CD14-positive monocyte (primary cell): ENCODE results near the gene ZDHHC14. TPM values are rescaled to one million over a fixed set of nuclear protein-coding genes. Genes with fewer than 3 reads are reported as not detected.

ENCODE experiments used
- DNase-seq, 3 donors: peaks; one replicate each; pipeline ENCODE4 v3.0.0-alpha.2; 2011 to 2022
- H2AFZ ChIP-seq: 2 replicates; pipeline ENCODE4 v1.6.0; 2012; ENCODE audit warnings: mild to moderate bottlenecking, low read depth, low read length, inconsistent platforms; ENCODE audit not compliant: insufficient read depth, poor library complexity, severe bottlenecking
- H3K27ac ChIP-seq, 2 donors: 1 replicate in 1 of 2; 2 replicates in 1 of 2; pipeline ENCODE4 v1.5.1; 2012 to 2013; ENCODE audit warnings: low read length in 2 of 2, control low read depth in 1 of 2, inconsistent platforms in 1 of 2, low read depth in 1 of 2, mild to moderate bottlenecking in 1 of 2
- H3K27me3 ChIP-seq, 2 donors: one replicate each; pipeline versions ENCODE4 v1.6.0 to v1.6.1; 2011 to 2013; ENCODE audit warnings: low read length in 2 of 2; ENCODE audit not compliant: control insufficient read depth in 2 of 2, insufficient read depth in 2 of 2
- H3K36me3 ChIP-seq, 2 donors: replicated peaks in 1 of 2; 1 replicate in 1 of 2; 2 replicates in 1 of 2; pipeline versions ENCODE4 v1.5.1 to v1.6.1; 2012 to 2013; ENCODE audit warnings: low read length in 2 of 2, control low read depth in 1 of 2, inconsistent platforms in 1 of 2, mild to moderate bottlenecking in 1 of 2; ENCODE audit not compliant: insufficient read depth in 2 of 2, control insufficient read depth in 1 of 2
- H3K4me1 ChIP-seq, 2 donors: 1 replicate in 1 of 2; 2 replicates in 1 of 2; pipeline versions ENCODE4 v1.5.1 to v1.6.1; 2012 to 2013; ENCODE audit warnings: low read length in 2 of 2, control low read depth in 1 of 2, inconsistent platforms in 1 of 2, mild to moderate bottlenecking in 1 of 2, moderate library complexity in 1 of 2; ENCODE audit not compliant: insufficient read depth in 2 of 2, control insufficient read depth in 1 of 2
- H3K4me2 ChIP-seq: replicated peaks from 2 replicates; pipeline ENCODE3; 2012; ENCODE audit warnings: low read length, moderate library complexity, mild to moderate bottlenecking; ENCODE audit not compliant: poor library complexity, severe bottlenecking; ENCODE audit errors: extremely low read depth
- H3K4me3 ChIP-seq, 3 experiments: fragments of 200-600 bp in 1 of 3; sonication (generic) in 1 of 3; replicated peaks in 1 of 3; 1 replicate in 2 of 3; 2 replicates in 1 of 3; pipeline ENCODE4 v1.5.1; 2011 to 2013; ENCODE audit warnings: low read length in 3 of 3, mild to moderate bottlenecking in 3 of 3, control low read depth in 2 of 3, low read depth in 2 of 3, inconsistent platforms in 1 of 3, moderate library complexity in 1 of 3
- H3K79me2 ChIP-seq: 2 replicates; pipeline ENCODE4 v1.6.0; 2012; ENCODE audit warnings: mild to moderate bottlenecking, control low read depth, inconsistent platforms, low read length, moderate library complexity; ENCODE audit not compliant: insufficient read depth
- H3K9ac ChIP-seq: 2 replicates; pipeline ENCODE4 v1.6.0; 2017; ENCODE audit warnings: low read length, mild to moderate bottlenecking; ENCODE audit not compliant: insufficient read depth, poor library complexity, severe bottlenecking
- H3K9me3 ChIP-seq, 2 donors: replicated peaks in 1 of 2; 1 replicate in 1 of 2; 2 replicates in 1 of 2; pipeline versions ENCODE4 v1.5.1 to v1.6.1; 2012 to 2013; ENCODE audit warnings: low read length in 2 of 2, control low read depth in 1 of 2; ENCODE audit not compliant: control insufficient read depth in 1 of 2, insufficient read depth in 1 of 2
- H4K20me1 ChIP-seq: 2 replicates; pipeline ENCODE4 v1.6.0; 2012; ENCODE audit warnings: mild to moderate bottlenecking, low read length, control low read depth, moderate library complexity; ENCODE audit not compliant: insufficient read depth
- H3K27ac Mint-ChIP-seq, 7 donors: one replicate each; pipeline ENCODE4 v1.8.0; 2020; ENCODE audit warnings: mild to moderate bottlenecking in 7 of 7, mixed read lengths in 7 of 7, moderate library complexity in 6 of 7, inconsistent platforms in 2 of 7
- H3K27me3 Mint-ChIP-seq, 3 donors: one replicate each; pipeline ENCODE4 v1.8.0; 2021 to 2022; ENCODE audit warnings: low read depth in 3 of 3, mild to moderate bottlenecking in 3 of 3, mixed read lengths in 3 of 3, moderate library complexity in 3 of 3, inconsistent platforms in 1 of 3
- H3K36me3 Mint-ChIP-seq, 2 donors: one replicate each; pipeline ENCODE4 v1.8.0; 2020; ENCODE audit warnings: mixed read lengths in 2 of 2, inconsistent platforms in 1 of 2, mild to moderate bottlenecking in 1 of 2
- H3K4me1 Mint-ChIP-seq: one replicate; pipeline ENCODE4 v1.8.0; 2020; ENCODE audit warnings: mild to moderate bottlenecking, mixed read lengths
- H3K4me3 Mint-ChIP-seq, 2 donors: one replicate each; pipeline ENCODE4 v1.8.0; 2020; ENCODE audit warnings: mild to moderate bottlenecking in 2 of 2, mixed read lengths in 2 of 2, moderate library complexity in 1 of 2
- H3K9me3 Mint-ChIP-seq, 7 donors: one replicate each; pipeline ENCODE4 v1.8.0; 2020 to 2022; ENCODE audit warnings: mixed read lengths in 7 of 7, mild to moderate bottlenecking in 6 of 7, moderate library complexity in 6 of 7, inconsistent platforms in 2 of 7
- WGBS: methylation state at CpG from one replicate; pipeline ENCODE4 v1.1.5; 2013; ENCODE audit warnings: missing lambda C conversion rate; ENCODE audit not compliant: insufficient coverage; 5-methylcytosine and 5-hydroxymethylcytosine counted together
- intact Hi-C, 2 donors: fragments of 100-400 bp; cut with micrococcal nuclease; formaldehyde crosslinking; loops; one replicate each; pipeline versions ENCODE4 v1.15.0 to v1.15.1; 2023
- polyA plus RNA-seq, 3 donors: library from polyadenylated mRNA; depleted of rRNA in 1 of 3; unstranded in 2 of 3; stranded (reverse) in 1 of 3; fragments of 300-500 nt in 2 of 3; fragments of >200 nt in 1 of 3; fragmentation: Illumina TruSeq in 2 of 3; gene quantifications; 1 replicate in 2 of 3; 2 replicates in 1 of 3; pipeline ENCODE4 v1.2.3, GENCODE V29; 2012 to 2021
- TF ChIP-seq, protein P1 (sequence below): fragments of 200-600 bp; IDR thresholded peaks from one replicate; pipeline ENCODE4 v1.8.0; 2022; ENCODE audit warnings: antibody characterized with exemption, mild to moderate bottlenecking

ZDHHC14 gene
- polyA plus RNA-seq, 3 donors, result 0.30 to 1.7 (median 0.93) TPM

DNA sequence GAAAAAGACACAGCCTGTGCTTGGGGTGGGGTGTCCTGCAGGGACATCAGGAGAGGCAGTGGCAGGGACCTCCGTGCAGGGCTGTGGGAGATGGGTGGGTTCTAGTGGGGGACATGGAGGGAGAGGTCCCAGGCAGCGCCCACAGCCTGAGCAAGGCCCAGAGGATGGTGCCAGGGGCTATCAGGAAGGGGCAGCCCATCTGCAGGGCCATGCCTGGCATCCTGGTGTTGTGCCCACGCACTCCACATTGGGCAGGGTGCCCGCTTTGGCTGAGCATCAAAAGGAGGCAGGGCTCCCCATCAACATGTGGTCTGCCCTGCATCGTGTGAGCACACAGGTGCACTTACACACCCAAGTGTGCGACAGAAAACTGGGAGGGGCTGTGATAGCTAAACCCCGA lies 257.8 kb downstream of the ZDHHC14 start:
- H3K79me2 ChIP-seq, result no peaks in the 10 kb centered on the region
- H3K4me2 ChIP-seq, result no peak overlapping the region
- H3K4me1 ChIP-seq, result no peaks in the 10 kb centered on the region
- Mint-ChIP-seq H3K9me3 (no peaks in the 10 kb centered on the region), H3K36me3 (no peaks in the 10 kb centered on the region), H3K4me3 (no peak overlapping the region), H3K4me1 (peaks cover 6% of the 10 kb centered on the region), H3K27ac (no peak overlapping the region), H3K27me3 (peaks cover 4 to 11% (median 6%) of the 10 kb centered on the region in 3 donors)
- H3K36me3 ChIP-seq, result no peaks in the 10 kb centered on the region
- H3K27ac ChIP-seq, result no peak overlapping the region
- TF ChIP-seq, protein P1, sequence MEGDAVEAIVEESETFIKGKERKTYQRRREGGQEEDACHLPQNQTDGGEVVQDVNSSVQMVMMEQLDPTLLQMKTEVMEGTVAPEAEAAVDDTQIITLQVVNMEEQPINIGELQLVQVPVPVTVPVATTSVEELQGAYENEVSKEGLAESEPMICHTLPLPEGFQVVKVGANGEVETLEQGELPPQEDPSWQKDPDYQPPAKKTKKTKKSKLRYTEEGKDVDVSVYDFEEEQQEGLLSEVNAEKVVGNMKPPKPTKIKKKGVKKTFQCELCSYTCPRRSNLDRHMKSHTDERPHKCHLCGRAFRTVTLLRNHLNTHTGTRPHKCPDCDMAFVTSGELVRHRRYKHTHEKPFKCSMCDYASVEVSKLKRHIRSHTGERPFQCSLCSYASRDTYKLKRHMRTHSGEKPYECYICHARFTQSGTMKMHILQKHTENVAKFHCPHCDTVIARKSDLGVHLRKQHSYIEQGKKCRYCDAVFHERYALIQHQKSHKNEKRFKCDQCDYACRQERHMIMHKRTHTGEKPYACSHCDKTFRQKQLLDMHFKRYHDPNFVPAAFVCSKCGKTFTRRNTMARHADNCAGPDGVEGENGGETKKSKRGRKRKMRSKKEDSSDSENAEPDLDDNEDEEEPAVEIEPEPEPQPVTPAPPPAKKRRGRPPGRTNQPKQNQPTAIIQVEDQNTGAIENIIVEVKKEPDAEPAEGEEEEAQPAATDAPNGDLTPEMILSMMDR, result no peak
- H4K20me1 ChIP-seq, result no peaks in the 10 kb centered on the region
- no peak overlapping the region for H3K4me3 ChIP-seq
- no peaks in the 10 kb centered on the region for H3K27me3 ChIP-seq
- DNase-seq, result no peak
- no peak overlapping the region for H3K9ac ChIP-seq
- WGBS, result 98% methylated on average over 6 of the region's 7 CpGs
- no peak overlapping the region for H2AFZ ChIP-seq
- intact Hi-C loops, result no loop called here
- H3K9me3 ChIP-seq, result no peaks in the 10 kb centered on the region

DNA sequence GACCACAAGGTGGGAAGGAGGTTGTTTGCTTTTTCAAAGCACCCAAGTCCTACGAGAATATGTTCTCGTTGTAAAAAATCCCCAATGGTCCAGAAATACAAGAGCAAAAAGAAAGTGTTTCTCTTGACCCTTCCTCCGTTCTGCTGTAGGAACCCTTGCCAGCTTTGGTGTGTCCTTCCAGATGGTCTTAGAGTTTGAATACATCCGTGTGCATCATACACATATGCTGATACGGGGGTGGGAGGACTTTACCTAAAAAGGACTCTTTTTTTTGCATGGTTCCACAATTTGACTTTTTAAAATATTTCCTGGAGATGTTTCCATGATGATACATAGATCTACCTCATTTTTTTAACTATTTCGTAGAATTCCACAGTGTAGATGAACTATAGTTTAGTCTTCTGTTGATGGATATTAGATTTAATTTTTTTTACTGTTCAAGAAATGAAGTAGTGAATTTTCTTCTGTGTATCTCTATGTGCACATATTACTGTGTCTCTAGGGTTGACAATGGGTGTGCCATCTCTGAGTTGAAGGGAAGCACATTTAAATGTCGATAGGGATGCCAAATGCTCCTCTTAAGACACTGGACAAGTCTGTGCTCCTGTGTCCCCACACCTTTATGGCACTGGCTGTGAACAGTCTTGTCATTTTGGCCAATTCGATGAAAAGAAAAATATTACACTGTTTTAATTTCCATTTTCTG lies 259.9 kb downstream of the ZDHHC14 start:
- Mint-ChIP-seq H3K4me1 (peaks cover 18% of the 10 kb centered on the region), H3K36me3 (no peaks in the 10 kb centered on the region), H3K27me3 (peaks cover 8 to 15% (median 14%) of the 10 kb centered on the region in 3 donors), H3K27ac (no peak overlapping the region), H3K4me3 (no peak overlapping the region), H3K9me3 (peaks cover 0 to 1% (median 0%) of the 10 kb centered on the region in 7 donors)
- H2AFZ ChIP-seq, result no peak overlapping the region
- no peak overlapping the region for H3K4me2 ChIP-seq
- intact Hi-C loops, result no loop called here
- no peak overlapping the region for H3K27ac ChIP-seq
- H3K4me3 ChIP-seq, result no peak overlapping the region
- no peaks in the 10 kb centered on the region for H3K9me3 ChIP-seq
- whole genome bisulfite sequencing, result 93% methylated on average over 3 of the region's 8 CpGs
- TF ChIP-seq, protein P1, result no peak
- no peaks in the 10 kb centered on the region for H3K36me3 ChIP-seq
- no peak overlapping the region for H3K9ac ChIP-seq
- DNase-seq, result no peak
- H3K27me3 ChIP-seq, result no peaks in the 10 kb centered on the region
- H3K4me1 ChIP-seq, result peaks cover 0 to 5% of the 10 kb centered on the region in 2 donors
- no peaks in the 10 kb centered on the region for H4K20me1 ChIP-seq
- no peaks in the 10 kb centered on the region for H3K79me2 ChIP-seq
